ENCODE measurements around the gene DMKN.
A peak's percentile ranks its signal among the peaks of the same experiment; 100 is the strongest.
"Not testable (repeated sequence)": the region's sequence is repeated elsewhere in the genome, so short reads cannot be mapped to it uniquely, and the experiment has no call there.

Gene DMKN

GRCh38 chr19:35493971-35494370 is 19.5 kb downstream of the DMKN start:
- no peak for DNase-seq

DNA sequence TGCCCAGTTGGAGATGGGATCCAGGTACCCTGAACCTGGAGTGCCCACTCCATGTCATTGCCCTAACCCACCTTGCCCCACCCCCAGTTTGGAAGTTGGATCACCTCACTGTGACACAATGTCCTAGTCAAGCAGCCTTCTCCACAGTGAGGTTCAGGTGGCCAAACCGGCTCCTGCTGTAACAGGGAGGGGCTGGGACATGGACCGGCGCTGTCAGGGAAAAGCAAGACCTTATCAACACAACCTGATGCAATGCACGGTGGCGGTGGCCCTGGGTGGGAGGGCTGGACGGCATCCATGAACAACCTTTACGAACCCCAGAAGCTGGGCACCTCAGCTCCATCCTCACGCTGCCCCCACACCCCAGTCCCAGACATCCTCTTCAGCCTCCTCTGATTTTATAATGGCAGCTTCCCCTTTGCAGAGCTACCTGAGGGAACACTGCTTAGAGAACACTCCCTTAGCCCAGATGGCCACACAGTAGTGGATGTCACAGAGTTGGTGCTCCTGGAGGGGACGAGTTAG is 21.6 kb downstream of the DMKN start:
- DNase-seq = no peak

- DNase-seq = no peak
Observed at GRCh38 chr19:35490364-35490763, 23.1 kb downstream of the DMKN start, which contains the start of gene KRTDAP. Gene KRTDAP (minus strand): TSS chr19:35490464. CDS start chr19:35490442, 22 bp downstream.

GRCh38 chr19:35488677-35489076 is 24.8 kb downstream of the DMKN start:
- DNase-seq = no peak

DNA sequence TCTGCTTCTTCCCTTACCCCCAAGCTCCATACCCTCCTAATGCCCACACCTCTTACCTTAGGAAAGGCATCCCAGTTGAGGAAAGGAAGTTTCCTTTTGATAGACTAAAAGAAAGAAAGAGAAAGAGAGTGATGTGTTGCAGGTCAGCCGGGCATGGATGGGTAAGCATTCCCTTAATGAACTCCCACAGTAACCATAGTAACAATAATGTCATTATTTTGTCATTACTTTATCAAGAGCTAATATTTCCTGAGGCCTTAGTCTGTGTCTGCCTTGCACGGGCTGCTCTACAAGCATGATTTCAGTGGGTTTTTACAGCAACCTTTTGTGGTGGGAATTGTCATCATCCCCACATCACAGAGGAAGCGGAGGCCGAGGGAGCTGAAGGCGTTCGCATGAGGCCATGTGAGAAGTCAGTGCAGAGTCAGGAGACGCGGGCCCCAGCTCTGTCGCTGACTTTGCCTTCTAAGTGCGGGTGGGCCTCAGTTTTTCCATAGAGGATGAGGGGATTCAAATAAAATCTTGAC is 25.7 kb downstream of the DMKN start:
- no peak for DNase-seq

DNA sequence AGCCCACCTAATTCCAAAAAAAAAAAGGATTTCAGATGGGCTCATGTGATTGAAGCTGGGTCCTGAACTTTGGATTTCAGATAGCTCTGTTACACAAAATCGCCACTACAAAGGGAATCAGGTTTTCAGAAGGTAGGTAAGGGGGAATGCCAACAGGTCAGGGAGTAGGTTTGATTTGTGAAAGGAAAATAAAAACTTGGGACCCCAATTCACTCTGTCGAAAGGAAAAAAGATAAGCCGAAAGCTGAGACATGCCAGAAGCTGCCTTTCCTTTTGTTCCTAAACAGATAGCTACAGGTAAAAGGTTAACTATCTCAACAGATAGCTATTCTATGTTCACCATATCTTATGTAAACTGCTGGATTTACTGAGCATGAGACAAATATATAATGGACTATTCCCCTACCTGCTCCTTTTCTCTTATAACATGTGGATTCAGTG is 27.2 kb downstream of the DMKN start:
- no peak for DNase-seq

DNA sequence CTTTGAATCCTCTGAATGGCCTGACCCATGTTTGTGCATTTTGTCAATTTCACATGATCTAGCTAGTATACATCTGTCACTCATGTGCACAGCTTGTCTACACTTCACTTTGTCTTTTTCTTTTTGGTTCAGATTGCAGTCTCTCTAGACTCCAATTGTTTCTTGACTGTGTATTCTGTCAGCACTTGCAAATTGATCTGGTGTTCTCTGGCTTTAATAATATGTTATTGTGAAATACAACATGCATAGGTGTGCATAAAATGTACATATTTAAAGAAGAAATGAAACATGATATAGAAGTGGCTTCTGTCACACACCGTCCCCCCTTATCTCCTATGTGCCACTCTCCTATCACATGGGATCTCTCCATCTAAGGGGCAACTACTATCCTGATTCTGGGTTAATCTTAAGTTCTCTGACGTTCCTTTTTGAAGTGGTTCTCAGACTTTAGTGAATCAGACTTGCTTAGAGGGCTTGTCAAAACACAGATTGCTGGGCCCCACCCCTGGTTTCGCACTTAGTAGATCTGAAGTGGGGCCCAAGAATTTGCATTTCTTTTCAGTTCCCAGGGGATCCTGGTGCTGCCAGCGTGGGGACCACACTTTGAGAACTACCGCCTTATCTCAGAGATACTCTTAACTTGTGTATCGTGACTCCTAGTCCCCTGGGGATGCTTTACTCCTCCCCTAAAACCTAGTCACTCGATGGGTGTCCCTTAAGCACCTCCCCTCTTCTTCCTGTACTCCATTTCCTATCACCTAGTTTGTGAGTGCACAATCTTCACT is 29.0 kb downstream of the DMKN start:
- no peak for DNase-seq

- no peak for DNase-seq
Observed at GRCh38 chr19:35483089-35483488, 30.4 kb downstream of the DMKN start.

GRCh38 chr19:35478794-35479677 is 34.4 kb downstream of the DMKN start:
- no peak for DNase-seq

GRCh38 chr19:35476149-35476548 is 37.3 kb downstream of the DMKN start:
- DNase-seq = no peak

- not testable (repeated sequence) for DNase-seq
Observed at GRCh38 chr19:35474594-35474993, 38.9 kb downstream of the DMKN start.

DNA sequence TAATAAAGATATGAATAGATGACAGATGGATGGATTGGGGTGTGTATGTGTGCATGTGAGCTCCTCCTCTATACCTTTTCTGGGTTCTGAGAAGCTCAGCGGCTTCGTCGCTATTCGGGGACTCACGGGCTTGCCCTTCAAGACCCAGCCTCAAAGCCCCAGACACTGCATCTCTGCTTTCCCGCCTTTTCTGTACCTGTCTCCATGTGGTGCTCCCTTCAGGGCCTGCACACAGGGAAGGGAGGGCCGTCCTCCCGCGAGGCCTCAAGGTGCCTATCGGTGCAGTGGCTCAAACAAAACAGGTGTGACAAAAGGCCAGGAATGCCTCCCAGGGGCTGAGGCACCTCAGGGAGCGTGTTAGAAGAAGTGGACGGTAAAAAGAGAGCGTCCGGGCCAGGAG is 39.3 kb downstream of the DMKN start:
- no peak for DNase-seq

DNA sequence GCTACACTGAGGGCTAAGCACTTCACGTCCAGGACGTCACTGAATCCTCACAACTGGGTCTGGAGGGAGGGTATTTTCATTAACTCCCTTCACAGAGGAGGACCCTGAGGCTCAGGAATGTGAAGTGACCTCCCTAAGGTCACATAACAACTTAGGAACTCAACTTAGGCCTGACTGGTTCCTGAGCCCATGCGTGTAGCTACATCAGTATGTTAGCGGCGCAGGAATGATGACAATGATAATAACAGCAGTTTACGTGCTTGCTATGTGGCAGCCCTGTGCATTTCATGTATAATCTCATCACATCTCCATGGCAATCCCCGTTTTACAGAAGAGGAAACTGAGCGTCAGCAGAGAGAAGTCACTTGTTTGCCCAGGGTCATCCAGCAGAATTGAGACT is 41.5 kb downstream of the DMKN start:
- no peak for DNase-seq

DNA sequence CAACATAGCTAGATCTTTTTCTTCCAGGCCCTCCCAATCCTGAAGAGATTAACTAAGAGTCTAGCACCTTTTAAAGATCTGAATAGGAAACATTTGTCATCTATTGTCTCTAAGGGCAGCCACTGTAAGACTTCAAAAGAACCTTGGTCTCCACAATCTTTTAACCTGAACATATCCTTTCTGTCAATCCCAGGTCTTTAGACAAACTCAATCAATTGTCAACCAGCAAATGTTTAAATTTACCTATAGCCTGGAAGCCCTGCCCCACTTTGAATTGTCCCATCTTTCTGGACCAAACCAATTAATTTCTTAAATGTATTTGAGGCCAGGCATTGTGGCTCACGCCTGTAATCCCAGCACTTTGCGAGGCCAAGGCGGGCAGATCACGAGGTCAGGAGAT is 42.4 kb downstream of the DMKN start:
- DNase-seq = not testable (repeated sequence)

GRCh38 chr19:35470128-35470527 is 43.3 kb downstream of the DMKN start:
- DNase-seq = no peak

- no peak for DNase-seq
Observed at GRCh38 chr19:35468637-35469036, 44.8 kb downstream of the DMKN start.

DNA sequence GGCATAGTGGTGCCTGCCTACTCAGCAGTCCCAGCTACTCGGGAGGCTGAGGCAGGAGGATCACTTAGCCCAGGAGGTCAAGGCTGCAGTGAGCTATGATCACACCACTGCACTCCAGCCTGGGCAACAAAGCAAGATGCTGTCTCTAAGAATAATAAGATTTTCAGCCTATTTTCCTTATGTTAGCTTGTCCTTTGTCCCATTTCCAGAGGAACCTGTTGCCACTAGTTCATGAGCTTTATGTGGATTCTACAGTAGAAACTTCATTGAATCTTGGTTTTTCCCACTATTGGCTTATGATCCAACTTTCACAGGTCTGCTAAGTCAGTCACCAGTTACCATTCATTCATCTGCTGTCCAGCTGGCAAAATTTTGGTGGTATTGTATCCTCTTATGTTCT is 47.2 kb downstream of the DMKN start:
- no peak for DNase-seq

DNA sequence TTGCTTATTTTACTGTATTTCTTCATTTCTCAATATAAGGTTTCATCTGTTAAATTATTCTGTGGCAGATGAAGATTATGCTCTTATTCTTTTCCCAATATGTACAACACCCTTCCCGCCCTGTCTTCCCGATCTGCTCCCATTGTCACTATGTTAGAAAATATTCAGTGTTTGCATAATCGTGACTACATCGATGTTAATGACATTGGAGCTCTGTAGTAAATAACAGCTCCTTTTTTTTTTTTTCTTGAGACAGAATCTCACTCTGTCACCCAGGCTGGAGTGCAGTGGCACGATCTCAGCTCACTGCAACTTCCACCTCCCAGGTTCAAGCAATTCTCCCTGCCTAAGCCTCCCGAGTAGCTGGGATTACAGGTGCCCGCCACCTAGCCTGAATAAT is 50.5 kb downstream of the DMKN start:
- DNase-seq = not testable (repeated sequence)

DNA sequence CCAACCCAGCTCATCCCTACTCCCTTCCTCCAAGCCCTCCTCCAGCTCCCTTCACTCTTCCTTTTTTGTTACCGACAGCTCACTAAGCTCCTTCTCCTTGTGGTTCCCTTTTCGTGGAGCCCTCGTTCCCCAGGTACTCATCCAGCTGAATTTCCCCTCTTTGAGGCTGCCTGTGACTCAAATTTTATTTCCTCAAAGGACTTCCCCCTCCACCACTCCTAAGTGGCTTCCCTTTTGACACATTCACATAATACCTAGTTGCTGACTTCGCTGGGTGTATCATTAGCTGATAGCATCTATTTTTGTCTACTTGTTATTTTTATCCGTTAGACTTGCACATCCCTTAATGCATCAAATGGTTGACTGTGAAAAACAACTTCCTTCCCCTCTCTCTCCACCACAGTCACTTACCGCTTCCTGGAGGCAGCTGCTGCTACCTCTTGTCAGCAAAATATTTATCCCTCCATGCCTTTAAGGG is 50.9 kb downstream of the DMKN start:
- peak; percentile 51 for DNase-seq

DNA sequence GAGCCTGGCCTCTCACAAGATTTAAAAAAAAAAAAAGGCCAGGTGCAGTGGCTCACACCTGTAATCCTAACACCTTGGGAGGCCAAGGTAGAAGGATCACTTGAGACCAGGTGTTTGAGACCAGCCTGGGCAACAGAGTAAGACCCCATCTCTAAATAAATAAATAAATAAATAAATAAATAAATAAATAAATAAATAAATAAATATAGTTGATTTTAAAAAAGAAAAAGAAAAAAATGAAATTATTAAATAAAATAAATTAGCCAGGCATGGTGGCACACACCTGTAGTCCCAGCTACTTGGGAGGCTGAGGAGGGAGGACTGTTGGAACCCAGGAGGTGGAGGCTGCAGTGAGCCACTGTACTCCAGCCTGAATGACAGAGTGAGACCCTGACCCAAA is 51.7 kb downstream of the DMKN start:
- not testable (repeated sequence) for DNase-seq

DNA sequence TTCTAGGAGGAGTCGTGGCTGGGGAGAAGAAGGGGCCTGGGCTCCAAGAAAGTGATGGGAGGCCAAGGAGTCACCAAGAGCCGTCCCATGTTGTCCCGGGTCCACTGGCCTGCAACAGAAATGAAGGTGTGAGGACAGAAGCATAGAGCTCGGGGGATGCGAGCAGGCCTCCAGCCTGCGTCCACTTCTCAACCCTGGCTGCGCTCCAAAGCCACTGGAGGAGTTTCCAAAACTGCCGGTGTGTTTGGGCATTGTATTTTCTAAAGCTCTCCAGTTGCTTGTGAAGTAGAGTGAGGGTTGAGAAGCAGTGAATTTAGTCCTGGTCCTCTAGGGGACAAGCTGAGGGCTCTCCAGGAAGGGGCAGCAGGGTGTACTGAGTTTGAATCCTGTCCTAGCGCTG is 52.4 kb downstream of the DMKN start:
- DNase-seq = no peak

DNA sequence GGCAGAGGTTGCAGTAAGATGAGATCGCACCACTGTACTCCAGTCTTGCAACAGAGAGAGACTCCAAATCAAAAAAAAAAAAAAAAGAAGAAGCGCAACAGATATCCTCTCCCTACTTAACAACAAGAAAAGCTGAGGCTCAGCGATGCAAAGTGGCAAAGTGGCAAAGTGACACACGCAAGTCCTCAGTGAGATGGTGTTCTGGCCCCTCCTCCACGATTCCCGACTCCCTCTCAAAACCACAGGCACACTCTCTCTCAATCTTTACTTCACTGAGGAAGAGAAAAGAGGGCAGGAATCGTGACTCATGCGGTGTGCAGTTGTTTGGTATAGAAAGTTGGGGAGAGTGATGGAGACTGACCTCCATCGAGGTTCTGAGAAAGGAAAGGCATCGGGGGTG is 52.8 kb downstream of the DMKN start:
- DNase-seq = no peak

GRCh38 chr19:35459414-35460082 is 53.9 kb downstream of the DMKN start:
- no peak for DNase-seq
